ENCODE data around the gene SRMS.

Gene SRMS

DNA sequence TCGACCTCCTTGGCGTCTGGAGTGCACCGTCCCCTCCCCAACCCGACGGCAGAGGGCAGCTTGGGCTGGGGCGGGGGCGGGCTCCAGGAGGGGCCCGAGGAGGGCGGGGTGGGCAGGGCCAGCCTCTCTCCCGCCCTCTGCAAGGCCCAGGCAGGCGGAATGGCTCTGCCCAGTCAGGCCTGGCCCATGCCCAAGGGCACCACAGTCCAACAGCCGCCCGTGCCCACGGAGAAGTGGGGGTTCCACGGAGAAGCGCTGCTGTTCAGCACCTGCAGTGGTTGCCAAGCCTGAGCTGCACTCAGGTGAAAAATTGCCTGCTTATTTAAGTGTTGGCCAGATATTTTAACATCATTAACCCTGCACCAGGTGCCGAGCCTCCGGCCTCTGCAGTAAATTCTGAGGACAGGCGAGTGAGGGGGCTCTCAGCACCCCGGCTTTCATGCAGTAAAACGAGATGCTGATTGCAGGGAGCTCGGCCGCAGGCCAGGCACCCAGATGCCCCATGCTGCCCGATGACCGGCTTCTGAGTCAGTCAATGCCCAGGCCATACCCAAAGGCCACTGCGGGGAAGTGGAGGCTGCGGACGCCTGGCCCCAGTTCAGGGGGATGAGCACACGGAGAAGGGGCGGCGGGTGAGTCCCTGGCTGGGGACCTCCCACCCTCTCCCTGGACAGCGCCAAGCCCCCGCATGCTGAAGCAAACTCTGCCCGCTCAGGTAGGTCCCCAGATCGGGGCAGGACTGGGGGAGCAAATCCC, at the start of gene SRMS:
Gene SRMS (minus strand): TSS at position 25 of the 756 bp plus-strand sequence. CDS start 286 bp downstream, outside the sequence.
- no peak for TF ChIP-seq CTCF (IDR thresholded peaks at IDR 0.05)

- no peak for TF ChIP-seq CTCF (IDR thresholded peaks at IDR 0.05)
These were observed 48.9 kb upstream of the SRMS start for GRCh38 chr20:63596423-63596822.

GRCh38 chr20:63595416-63596127, 48.0 kb upstream of the SRMS start:
- TF ChIP-seq CTCF (IDR thresholded peaks at IDR 0.05): no peak

GRCh38 chr20:63594043-63594561, 46.6 kb upstream of the SRMS start:
- TF ChIP-seq CTCF (IDR thresholded peaks at IDR 0.05): no peak

DNA sequence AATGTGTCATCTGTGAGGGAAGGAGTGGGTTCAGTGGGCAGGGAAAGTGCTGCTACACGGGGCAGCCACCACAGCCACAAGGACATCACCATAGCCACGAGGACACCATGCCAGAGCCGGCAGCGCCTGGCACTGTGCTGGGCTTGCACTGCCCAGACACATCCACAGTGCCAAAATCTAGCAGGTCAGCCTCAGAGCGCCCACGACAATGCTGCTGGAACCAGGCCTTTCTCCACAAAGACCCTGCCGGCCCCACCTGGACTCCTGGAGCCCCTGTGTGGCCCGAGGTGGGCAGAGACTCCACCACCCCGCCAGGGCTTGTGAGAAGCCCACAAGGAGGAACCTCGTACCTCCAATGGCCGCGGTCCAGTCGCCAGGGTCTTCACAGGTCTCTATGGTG, 45.1 kb upstream of the SRMS start:
- TF ChIP-seq CTCF (IDR thresholded peaks at IDR 0.05): no peak

GRCh38 chr20:63591786-63592355, 44.3 kb upstream of the SRMS start:
- TF ChIP-seq CTCF (IDR thresholded peaks at IDR 0.05): no peak

GRCh38 chr20:63591147-63591533, 43.6 kb upstream of the SRMS start:
- TF ChIP-seq CTCF (IDR thresholded peaks at IDR 0.05): no peak

Measured in LNCAP (cell line).